Tongue (tissue), 3 donors: Measurements from ENCODE around the gene PHKA2. TPM values are rescaled to one million over a fixed set of nuclear protein-coding genes. Genes with fewer than 3 reads are reported as not detected.
"Not testable (repeated sequence)": the region's sequence is repeated elsewhere in the genome, so short reads cannot be mapped to it uniquely, and the experiment has no call there.

Experiments used
- DNase-seq: peaks from one replicate; pipeline ENCODE4 v3.0.0-alpha.2; 2015
- small RNA-seq: library from RNA; depleted of rRNA; stranded (forward); fragments of <200 nt; gene quantifications from one replicate; pipeline ENCODE3, GENCODE V24; 2014; ENCODE audit warnings: low replicate concordance
- total RNA-seq: library from RNA; depleted of rRNA; stranded (reverse); fragments of >200 nt; gene quantifications from one replicate; pipeline ENCODE4 v1.2.3, GENCODE V29; 2014

PHKA2 gene
- total RNA-seq, 1 donor from 2014 or later = 23.8 TPM

- no peak for DNase-seq
These were observed 119.5 kb downstream of the PHKA2 start for GRCh38 chrX:18864390-18864920.

GRCh38 chrX:18861511-18861910, 122.4 kb downstream of the PHKA2 start:
- DNase-seq = no peak

- DNase-seq = no peak
These were observed 127.3 kb downstream of the PHKA2 start for GRCh38 chrX:18856645-18856997.

- DNase-seq = no peak
These were observed 127.8 kb downstream of the PHKA2 start for GRCh38 chrX:18855919-18856644.

- DNase-seq = not testable (repeated sequence)
These were observed 136.0 kb downstream of the PHKA2 start for GRCh38 chrX:18847901-18848300.

Small RNA genes within 50 kb of the gene (small RNA-seq; reads per million reads assigned to genes)
- gene RN7SL48P = not detected

Other genes with a start within 250 kb of the PHKA2 start
- gene ADGRG2, start 138.4 kb upstream of the PHKA2 start, total RNA-seq = 4.3 TPM